ENCODE measurements around the gene RPTOR. TPM values are rescaled to one million over a fixed set of nuclear protein-coding genes. Genes with fewer than 3 reads are reported as not detected.

The RPTOR gene
- total RNA-seq, 1 donor from 2014 or later = 19.6 TPM

- no peak for DNase-seq (ENCODE audit: low read depth, low spot score)
Measured at GRCh38 chr17:80969030-80969673, 424.5 kb downstream of the RPTOR start.

DNA sequence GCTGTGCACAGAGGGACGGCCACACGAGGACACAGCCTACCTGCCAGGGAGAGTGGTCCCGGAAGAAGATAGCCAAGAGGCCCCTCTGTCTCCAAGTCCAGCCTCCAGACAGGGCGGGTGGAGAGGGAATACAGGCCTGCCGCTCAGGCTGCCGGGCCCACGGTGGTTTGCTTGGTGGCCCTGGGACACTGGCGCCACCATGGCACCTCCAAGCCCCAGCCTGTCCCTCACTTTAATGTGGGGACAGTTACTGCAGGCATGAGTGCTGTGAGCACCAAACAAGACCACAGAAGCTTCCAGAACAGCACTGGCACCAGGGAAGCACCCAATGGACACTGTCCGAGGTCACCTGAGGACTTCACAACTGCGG is 425.0 kb downstream of the RPTOR start:
- no peak for DNase-seq (ENCODE audit: low read depth, low spot score)

DNA sequence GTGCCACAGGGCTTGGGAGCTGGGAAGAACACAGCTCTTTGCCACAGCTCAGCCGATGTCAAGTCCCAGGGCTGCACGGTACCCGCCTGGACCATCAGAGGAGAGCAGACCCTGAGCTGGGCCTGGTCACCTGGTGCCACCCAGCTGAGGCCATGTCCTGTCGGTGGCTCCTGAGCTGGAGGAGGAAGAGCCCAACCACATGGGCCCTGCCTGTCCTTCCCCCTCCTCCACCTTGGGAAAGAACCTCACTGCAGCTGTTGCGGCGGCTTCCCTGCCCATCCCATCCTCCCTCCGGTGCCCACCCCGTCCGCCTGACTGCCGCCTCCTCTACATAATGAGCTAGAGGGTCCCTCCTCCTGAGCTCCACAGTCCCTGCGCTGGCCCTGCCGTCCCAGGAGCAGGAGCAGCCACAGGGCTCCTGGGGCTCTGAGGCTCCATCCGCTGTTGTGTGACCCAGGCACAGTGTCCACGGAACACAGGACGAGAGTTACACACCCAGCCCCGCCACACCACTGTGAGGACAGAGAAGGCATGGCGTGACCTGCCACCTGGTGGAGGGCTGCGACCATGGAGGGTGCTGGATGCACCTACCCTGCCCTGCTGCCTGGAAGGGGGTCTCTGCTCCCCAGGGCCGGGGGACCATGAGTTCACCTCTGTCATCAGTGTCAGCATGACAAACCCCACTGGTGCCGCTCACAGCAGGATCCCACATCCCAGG is 425.6 kb downstream of the RPTOR start:
- DNase-seq (ENCODE audit: low read depth, low spot score) = no peak

DNA sequence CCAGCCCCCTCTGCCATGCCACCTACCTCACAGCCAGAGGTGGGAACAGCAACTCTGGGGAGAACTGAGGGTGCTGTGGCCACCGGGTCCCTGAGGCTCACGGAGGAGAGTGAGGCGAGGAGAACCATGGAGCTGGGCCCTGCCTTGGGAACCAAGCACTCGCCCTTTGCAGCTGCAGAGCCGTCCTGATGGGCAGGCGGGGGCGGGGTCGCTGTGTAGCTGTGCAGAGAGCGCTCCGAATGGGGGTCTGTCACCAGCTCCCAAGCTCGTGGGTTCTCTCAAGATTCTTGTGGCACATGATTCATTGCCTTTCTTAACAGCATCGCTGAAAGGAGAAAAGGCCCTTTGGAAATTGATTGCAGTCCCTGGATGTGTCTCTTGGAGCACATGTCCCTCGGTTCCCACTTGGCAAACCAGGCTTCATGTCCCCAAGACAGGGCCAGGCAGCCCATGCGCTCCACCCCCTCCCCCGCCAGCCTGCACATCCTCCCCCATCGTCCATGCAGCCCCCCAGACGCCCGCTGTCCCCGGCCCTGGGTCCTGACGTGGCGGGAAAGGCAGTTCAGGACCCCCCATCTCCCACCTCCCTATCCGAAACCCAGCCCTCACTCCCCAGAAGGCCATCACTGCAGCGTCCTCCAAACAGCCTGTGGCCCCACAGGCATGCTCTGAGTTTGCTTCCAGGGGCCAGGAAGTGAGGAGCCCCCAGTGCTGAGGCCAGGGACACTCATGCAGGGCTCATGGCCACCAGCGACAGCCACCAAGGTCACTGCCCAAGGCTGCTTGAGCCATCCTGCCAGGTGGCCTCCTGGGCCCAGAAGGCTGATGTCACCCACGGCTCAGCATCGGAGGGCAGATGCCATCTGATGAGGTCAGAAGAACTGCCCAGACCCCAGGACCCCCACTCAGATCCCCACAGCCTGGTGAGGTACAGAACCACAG is 426.4 kb downstream of the RPTOR start:
- DNase-seq (ENCODE audit: low read depth, low spot score) = no peak

GRCh38 chr17:80971704-80972304 is 427.2 kb downstream of the RPTOR start:
- DNase-seq (ENCODE audit: low read depth, low spot score) = no peak

GRCh38 chr17:80976701-80977100 is 432.1 kb downstream of the RPTOR start:
- DNase-seq (ENCODE audit: low read depth, low spot score) = no peak

GRCh38 chr17:80977172-80977571 is 432.5 kb downstream of the RPTOR start:
- no peak for DNase-seq (ENCODE audit: low read depth, low spot score)

- no peak for DNase-seq (ENCODE audit: low read depth, low spot score)
Measured at GRCh38 chr17:80978499-80979497, 434.2 kb downstream of the RPTOR start.

DNA sequence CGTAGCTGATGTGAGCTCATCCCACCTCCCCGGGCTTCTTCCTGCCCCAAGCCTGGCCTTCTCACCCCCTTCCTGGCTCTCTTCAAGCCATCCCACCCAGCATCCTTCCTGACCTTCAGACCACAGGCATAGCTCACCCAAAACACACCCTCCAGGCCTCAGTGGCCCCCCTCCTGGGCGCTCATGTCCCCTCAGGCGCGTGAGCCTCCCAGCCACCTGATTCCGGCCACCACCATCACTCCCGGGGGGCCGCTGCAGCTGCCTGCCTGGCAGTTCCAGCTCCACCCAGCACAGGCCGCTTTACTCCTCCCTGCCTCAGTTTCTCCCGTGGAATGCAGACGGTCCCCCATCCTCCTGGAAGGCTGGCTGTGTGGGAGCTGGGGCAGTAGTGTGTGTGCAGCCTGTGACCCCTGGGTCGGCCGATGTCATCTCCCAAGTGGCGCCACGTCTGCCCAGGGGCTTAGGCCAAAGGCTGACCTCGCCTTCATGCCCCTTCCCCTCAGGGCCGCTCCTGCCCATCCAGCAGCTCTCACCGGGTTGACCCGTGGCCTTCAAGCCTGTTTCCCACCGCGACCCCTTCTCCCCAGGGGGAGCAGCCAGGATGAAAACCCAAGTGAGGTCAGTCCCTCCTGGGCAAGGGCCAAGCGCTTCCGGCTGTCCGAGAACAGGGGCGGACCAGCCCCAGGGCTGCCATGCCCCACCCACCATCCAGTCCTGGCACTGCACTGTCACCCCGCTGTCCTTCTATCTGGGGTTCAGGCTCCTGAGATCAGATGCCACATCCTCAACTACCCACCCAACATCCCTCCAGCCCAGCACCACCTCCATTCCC is 435.1 kb downstream of the RPTOR start:
- DNase-seq (ENCODE audit: low read depth, low spot score) = no peak

GRCh38 chr17:80980397-80981061 is 435.9 kb downstream of the RPTOR start:
- no peak for DNase-seq (ENCODE audit: low read depth, low spot score)

- no peak for DNase-seq (ENCODE audit: low read depth, low spot score)
Measured at GRCh38 chr17:80981062-80981902, 436.6 kb downstream of the RPTOR start.

GRCh38 chr17:80981929-80982425 is 437.3 kb downstream of the RPTOR start:
- DNase-seq (ENCODE audit: low read depth, low spot score) = no peak

GRCh38 chr17:80982426-80982974 is 437.9 kb downstream of the RPTOR start:
- no peak for DNase-seq (ENCODE audit: low read depth, low spot score)

DNA sequence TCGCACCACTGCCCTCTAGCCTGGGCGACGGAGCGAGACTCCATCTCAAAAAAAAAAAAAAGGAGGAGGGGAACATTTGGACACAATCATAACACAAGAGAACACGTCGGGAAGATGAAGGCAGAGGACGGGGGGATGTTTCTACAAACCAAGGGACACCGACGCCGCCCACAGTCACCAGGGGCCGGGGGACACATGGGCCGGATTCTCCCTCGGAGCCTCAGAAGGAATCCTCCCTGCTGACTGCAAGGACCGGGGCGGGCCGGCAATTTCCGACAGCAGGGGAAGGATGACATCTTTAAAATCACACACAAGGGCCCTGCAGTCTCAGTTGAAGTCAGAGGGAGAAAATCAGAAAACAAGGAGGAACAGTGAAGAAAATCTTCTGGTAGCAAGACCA is 438.9 kb downstream of the RPTOR start:
- DNase-seq (ENCODE audit: low read depth, low spot score) = no peak

- peak; percentile 11 for DNase-seq (ENCODE audit: low read depth, low spot score)
Measured at GRCh38 chr17:80984749-80985148, 440.1 kb downstream of the RPTOR start.

DNA sequence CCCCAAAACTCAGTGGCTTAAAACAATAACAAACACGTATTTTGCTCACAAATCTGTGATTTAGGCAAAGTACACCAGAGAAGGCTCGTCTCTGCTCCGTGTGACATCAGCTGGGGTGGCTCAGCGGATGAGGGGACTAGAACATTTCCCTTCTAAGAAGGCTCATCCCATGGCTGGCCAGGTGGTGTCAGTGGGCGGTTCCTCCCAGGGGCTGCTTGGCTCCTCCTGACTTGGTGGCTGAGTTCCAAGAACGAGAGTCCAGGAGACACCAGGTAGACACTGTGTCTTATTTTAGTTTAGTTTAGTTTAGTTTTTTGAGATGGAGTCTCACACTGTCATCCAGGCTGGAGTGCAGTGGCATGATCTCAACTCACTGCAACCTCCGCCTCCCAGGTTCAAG is 441.4 kb downstream of the RPTOR start:
- DNase-seq (ENCODE audit: low read depth, low spot score) = no peak

GRCh38 chr17:80986816-80987475 is 442.3 kb downstream of the RPTOR start:
- no peak for DNase-seq (ENCODE audit: low read depth, low spot score)
